Germinal center (tissue), 1 donor: Measurements from ENCODE around the gene CDH12.
"Not testable (repeated sequence)": the region's sequence is repeated elsewhere in the genome, so short reads cannot be mapped to it uniquely, and the experiment has no call there.

ENCODE experiments used
- DNase-seq: peaks from one replicate; pipeline ENCODE4 v3.0.0; 2012; ENCODE audit warnings: mixed read lengths, low spot score

Gene CDH12

GRCh38 chr5:22293147-22293546 lies 560.0 kb downstream of the CDH12 start:
- no peak for DNase-seq

GRCh38 chr5:22278164-22278563 lies 575.0 kb downstream of the CDH12 start:
- no peak for DNase-seq

- no peak for DNase-seq
Observed at GRCh38 chr5:22277006-22277405, 576.1 kb downstream of the CDH12 start.

GRCh38 chr5:22265855-22266254 lies 587.3 kb downstream of the CDH12 start:
- DNase-seq = not testable (repeated sequence)

GRCh38 chr5:22258139-22258538 lies 595.0 kb downstream of the CDH12 start:
- DNase-seq = no peak

DNA sequence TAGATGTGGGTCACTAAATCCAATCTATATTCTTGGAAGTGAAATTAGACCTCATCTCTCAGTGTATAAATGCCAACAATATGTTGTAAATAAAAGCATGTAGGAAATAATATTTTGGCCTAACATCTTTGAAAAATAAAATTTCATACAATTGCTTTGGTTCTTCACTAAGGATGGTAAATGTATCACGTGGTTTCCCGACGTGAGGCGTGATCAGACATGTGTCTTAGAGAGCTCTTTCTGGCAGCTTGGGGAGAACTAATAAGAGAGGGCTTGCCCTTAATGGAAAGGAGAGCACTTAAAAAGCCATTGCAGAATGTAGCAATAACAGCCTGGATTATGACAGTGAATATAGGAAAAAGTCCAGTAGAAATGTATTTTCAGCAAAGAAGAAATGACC lies 602.6 kb downstream of the CDH12 start:
- DNase-seq = no peak

DNA sequence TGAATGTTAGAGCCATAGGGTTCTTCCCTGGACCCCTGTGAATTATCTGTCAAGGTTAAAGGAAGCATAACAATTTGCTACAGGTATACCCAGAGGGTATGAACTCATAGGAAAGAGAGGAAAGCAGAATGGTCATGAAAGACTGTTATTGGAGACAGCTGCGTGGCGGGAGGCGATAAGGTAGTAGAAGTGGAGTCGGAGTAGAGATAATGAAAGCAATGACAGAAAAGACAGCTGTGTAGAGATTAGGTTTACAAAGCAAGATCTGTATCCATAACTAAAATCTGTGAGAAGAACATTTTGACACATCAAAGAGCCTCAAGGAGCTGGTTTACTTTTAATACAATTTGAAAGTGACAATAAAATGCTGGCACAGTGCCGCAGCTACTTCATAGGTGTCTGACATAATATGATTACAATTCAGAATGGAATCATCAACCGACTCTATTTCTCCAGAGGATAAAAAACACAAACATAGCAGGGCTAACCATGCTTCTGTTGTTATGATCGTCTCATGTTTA lies 603.9 kb downstream of the CDH12 start:
- DNase-seq = no peak

DNA sequence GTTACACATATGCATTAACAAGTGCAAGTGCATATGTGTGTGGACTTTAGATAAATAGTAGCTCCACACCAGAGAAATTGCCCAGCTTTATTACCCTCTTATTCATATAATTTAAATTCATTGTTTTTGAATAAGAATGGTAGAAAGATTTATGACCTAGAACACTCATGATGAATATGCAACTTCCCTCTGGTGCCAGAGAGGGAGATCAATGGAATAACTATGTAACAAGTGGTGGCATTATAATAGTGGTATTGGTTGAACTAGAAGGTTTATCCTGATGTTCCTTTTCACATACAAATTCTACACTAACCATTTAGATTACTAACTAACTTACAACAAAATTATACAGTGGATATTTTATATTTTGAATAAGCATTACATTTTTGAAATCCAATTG lies 607.4 kb downstream of the CDH12 start:
- DNase-seq = no peak

GRCh38 chr5:22242532-22242931 lies 610.6 kb downstream of the CDH12 start:
- no peak for DNase-seq

GRCh38 chr5:22238047-22238446 lies 615.1 kb downstream of the CDH12 start:
- no peak for DNase-seq

DNA sequence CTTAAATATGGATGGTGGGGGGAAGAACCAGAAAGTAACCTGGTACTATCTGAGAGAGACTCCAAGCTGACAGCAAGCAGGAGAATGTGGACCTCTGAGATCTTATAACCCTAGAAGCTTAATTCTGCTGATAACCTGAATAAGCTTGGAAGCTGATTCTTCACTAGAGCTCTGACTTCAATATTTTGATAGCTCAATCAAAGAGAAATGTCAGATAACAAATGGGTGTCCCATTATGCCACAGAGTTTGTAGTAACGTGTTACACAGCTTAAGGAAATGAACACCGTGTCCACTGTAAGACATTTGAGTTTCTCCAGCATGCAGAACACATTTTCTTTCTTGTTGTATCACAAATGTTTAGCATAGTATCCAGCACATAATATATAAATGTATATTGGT lies 626.7 kb downstream of the CDH12 start:
- no peak for DNase-seq

GRCh38 chr5:22223079-22223478 lies 630.1 kb downstream of the CDH12 start:
- no peak for DNase-seq

DNA sequence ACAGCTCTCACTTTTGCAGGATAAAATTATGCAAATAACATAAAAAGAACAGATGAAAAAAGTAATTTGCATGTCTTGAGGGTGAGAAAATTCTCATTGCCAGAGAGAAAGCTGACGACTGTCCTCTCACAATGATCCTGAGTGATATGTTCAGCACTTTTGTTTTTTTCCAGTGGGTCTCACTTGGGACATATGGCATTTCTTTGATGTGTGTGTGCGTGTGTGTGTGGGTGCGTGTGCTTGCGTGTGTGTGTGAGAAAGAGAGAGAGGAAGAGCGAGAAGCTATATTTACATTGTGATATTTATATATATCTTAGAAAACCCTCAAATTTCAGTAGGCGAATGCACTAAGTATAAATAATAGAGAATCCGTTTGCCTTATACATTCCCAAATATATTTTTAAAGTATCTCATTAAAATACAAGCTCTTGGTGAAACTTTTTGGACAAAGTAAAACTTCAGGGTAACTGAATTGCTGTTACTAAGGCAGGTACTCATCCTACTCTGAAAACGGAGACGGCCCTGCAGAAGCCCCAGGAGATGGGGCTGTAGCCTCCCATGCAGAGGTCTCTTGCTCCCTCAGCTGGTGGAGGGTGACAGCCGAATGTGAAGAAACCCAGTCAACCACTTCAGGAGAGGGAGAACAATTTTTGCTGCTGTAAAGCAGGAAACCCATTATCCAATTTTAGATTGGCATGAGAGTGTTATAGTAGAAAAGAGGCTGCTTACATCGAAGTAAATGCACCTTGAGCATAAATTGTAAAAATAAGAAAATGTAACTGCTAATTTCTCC lies 639.2 kb downstream of the CDH12 start:
- not testable (repeated sequence) for DNase-seq

DNA sequence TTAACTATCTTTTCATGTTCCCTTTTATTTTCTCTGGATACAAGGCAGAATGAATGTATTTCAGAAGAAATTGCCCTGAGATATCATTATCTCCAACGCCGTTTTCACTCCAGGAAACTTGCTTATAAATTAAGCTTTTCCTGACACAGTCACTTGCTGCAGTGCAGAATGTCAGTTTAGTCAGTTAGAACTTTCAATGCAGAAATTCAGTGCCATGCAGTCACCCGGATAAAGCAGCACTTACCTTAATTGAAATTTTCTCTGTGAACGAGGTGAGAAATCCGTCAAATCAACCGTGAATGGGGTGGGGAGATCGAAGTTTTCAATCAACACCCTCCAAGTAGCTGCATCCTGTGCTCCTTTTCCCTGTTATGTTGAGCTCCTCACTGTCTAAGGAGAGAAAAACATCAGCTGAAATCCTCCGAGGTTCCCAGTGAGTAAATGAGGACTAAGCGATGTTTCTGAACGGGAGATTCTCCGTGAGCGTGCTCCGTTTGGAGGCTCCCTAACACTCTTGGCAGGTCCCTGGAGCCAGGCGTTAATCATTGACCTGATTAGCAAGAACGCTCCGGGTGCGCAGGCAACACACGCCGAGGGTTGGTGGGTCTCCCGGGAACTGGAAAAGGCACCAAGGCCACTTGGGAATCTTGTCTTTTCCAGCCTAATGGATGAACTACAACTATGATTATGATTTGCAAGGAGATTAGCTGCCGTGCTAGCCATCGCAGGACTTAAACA lies 640.7 kb downstream of the CDH12 start:
- DNase-seq = not testable (repeated sequence)

- not testable (repeated sequence) for DNase-seq
Observed at GRCh38 chr5:22208463-22208862, 644.7 kb downstream of the CDH12 start.

DNA sequence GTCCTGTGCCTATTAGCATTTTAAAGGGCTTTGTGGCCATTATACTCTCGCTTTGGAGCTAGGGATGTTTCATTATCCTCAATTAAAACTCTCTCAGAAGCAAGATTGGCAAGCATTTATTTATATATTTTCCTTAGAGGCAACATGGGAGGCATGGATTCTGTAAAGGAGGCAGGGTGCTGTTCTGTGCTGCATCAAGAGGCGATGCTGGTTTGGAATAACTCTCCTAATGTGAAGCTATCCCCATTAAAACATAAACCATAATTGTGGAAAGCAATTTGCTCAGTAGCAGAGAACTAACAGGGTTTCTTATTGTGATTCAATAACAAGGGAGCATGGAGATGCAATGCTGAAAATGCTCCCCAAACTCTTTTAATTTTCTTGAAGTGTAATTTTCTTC lies 664.5 kb downstream of the CDH12 start:
- DNase-seq = not testable (repeated sequence)

DNA sequence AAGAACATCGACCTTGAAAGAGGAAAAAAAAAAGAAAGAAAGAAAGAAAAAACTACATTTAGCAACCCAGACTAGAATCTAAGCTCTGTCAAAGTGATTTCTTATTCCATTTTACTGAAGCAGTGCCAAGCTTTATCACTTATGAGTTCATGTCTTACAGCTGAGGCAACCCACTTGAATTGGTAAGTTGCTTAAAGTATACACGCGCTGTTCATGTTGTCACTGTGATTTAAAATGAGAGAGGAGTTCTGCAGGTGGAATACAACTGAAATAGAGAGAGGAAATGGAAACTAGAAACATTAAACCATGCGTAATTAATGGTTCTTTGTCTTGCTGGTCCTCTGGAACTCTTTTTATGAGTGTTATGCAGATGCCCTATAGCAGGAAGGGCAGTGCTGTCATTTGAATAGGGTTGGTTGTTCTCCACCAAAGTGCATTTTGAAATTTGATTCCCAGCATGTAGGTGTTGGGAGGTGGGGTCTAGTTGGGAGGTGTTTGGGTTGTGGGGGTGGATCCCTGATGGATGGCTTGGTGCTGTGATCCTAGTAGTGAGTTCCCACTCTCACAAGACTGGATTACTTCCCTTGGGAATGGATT lies 665.4 kb downstream of the CDH12 start:
- not testable (repeated sequence) for DNase-seq

GRCh38 chr5:22169226-22169625 lies 683.9 kb downstream of the CDH12 start:
- not testable (repeated sequence) for DNase-seq

DNA sequence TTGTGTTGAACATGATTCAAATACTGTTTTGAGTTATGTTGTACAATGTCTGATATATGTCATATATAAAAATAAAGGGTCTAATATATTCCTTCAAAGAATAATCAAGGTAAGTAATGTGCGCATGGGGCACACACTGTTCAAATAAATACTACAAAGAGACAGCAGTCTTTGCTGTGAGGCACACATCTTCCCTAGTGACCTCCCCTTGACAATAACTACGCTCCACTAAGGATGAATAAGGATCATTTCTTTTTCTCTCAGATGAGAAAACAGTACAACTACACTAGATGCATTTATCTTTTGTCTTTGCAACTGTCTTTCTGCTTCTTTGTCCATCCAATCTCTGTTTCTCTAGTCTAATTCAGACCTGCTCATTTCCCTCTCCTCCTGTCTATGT lies 684.4 kb downstream of the CDH12 start:
- DNase-seq = not testable (repeated sequence)

GRCh38 chr5:22165931-22166330 lies 687.2 kb downstream of the CDH12 start:
- not testable (repeated sequence) for DNase-seq

- DNase-seq = not testable (repeated sequence)
Observed at GRCh38 chr5:22164910-22165748, 688.0 kb downstream of the CDH12 start.

- DNase-seq = not testable (repeated sequence)
Observed at GRCh38 chr5:22156953-22157352, 696.2 kb downstream of the CDH12 start.
